SK-N-SH (cell line): ENCODE results near the gene RFXANK. TPM values are rescaled to one million over a fixed set of nuclear protein-coding genes. Genes with fewer than 3 reads are reported as not detected.
"Not testable (repeated sequence)": the region's sequence is repeated elsewhere in the genome, so short reads cannot be mapped to it uniquely, and the experiment has no call there.

Experiments used
- CTCF ChIA-PET: fragments of 300-600, 350-600 bp; formaldehyde crosslinking; extraction: SDS; loops from one replicate; lab custom pipeline; 2021; lab: Yijun Ruan, JAX
- POLR2A ChIA-PET: fragments of 350-600 bp; sonication (Branson Sonifier 250); formaldehyde crosslinking; extraction: SDS; loops from one replicate; lab custom pipeline; 2020; ENCODE audit warnings: antibody characterized with exemption, inconsistent platforms; lab: Yijun Ruan, JAX
- DNase-seq: peaks from one replicate; pipeline ENCODE4 v3.0.0; 2012
- H2AFZ ChIP-seq: fragments of 200-600 bp; sonication (generic); 2 replicates; pipeline ENCODE4 v1.8.1; 2016; ENCODE audit warnings: antibody characterized with exemption, mild to moderate bottlenecking, low read depth
- H3F3A ChIP-seq: fragments of 200-600 bp; sonication (generic); replicated peaks from 2 replicates; pipeline ENCODE3; 2016; ENCODE audit warnings: antibody characterized with exemption, mild to moderate bottlenecking; ENCODE audit not compliant: insufficient read depth
- H3K27ac ChIP-seq, 2 experiments: fragments of 200-500 bp in 1 of 2; fragments of 200-600 bp in 1 of 2; sonication (Bioruptor generic) in 1 of 2; sonication (generic), shearing (Covaris generic) in 1 of 2; 2 replicates each; pipeline versions ENCODE4 v1.5.1 to v1.6.1; 2014 to 2016; ENCODE audit warnings: low read depth in 2 of 2, inconsistent platforms in 1 of 2, low read length in 1 of 2, mild to moderate bottlenecking in 1 of 2, mixed read lengths in 1 of 2
- H3K27me3 ChIP-seq: fragments of 200-600 bp; sonication (generic), shearing (Covaris generic); 2 replicates; pipeline ENCODE4 v1.6.1; 2016; ENCODE audit warnings: mixed run types; ENCODE audit not compliant: insufficient read depth
- H3K36me3 ChIP-seq, 2 experiments: fragments of 200-500 bp in 1 of 2; fragments of 200-600 bp in 1 of 2; sonication (Bioruptor generic) in 1 of 2; sonication (generic) in 1 of 2; replicated peaks in 1 of 2; 2 replicates each; pipeline versions ENCODE3 to v1.5.1; 2014 to 2016; ENCODE audit warnings: low read length in 1 of 2, mild to moderate bottlenecking in 1 of 2; ENCODE audit not compliant: insufficient read depth in 2 of 2, control insufficient read depth in 1 of 2
- H3K4me1 ChIP-seq, 2 experiments: fragments of 200-500 bp in 1 of 2; fragments of 200-600 bp in 1 of 2; sonication (Bioruptor generic) in 1 of 2; sonication (generic), shearing (Covaris generic) in 1 of 2; 2 replicates each; pipeline versions ENCODE4 v1.5.1 to v1.6.1; 2014 to 2016; ENCODE audit warnings: low read depth in 1 of 2, low read length in 1 of 2, mixed run types in 1 of 2; ENCODE audit not compliant: insufficient read depth in 2 of 2, control insufficient read depth in 1 of 2
- H3K4me2 ChIP-seq: fragments of 200-600 bp; sonication (generic), shearing (Covaris generic); 2 replicates; pipeline ENCODE4 v1.6.1; 2017; ENCODE audit warnings: mixed run types
- H3K4me3 ChIP-seq, 2 experiments: fragments of 200-500 bp in 1 of 2; fragments of 200-600 bp in 1 of 2; sonication (Bioruptor generic) in 1 of 2; sonication (generic), shearing (Covaris generic) in 1 of 2; 2 replicates each; pipeline versions ENCODE4 v1.5.1 to v1.8.1; 2014 to 2016; ENCODE audit warnings: low read depth in 2 of 2, inconsistent platforms in 1 of 2, low read length in 1 of 2, mild to moderate bottlenecking in 1 of 2, mixed read lengths in 1 of 2, moderate library complexity in 1 of 2
- H3K79me2 ChIP-seq: fragments of 200-600 bp; sonication (generic); 2 replicates; pipeline ENCODE4 v1.8.1; 2017; ENCODE audit warnings: mild to moderate bottlenecking; ENCODE audit not compliant: insufficient read depth
- H3K9ac ChIP-seq: fragments of 200-600 bp; sonication (generic); 2 replicates; pipeline ENCODE4 v1.6.1; 2017; ENCODE audit warnings: mixed run types
- H3K9me2 ChIP-seq: fragments of 200-600 bp; sonication (generic); 2 replicates; pipeline ENCODE4 v1.6.1; 2017; ENCODE audit warnings: mixed run types
- H3K9me3 ChIP-seq: fragments of 200-600 bp; sonication (generic); 2 replicates; pipeline ENCODE4 v1.6.1; 2017; ENCODE audit warnings: mixed run types, mild to moderate bottlenecking, moderate library complexity
- H4K20me1 ChIP-seq: fragments of 200-600 bp; sonication (generic); 2 replicates; pipeline ENCODE4 v1.6.1; 2017; ENCODE audit warnings: mild to moderate bottlenecking, mixed run types; ENCODE audit not compliant: insufficient read depth
- CTCF ChIP-seq: fragments of 200-600 bp; sonication (generic); IDR thresholded peaks from 2 replicates; pipeline ENCODE4 v1.6.1; 2017; ENCODE audit warnings: antibody characterized with exemption, mild to moderate bottlenecking, moderate library complexity
- FOSL2 ChIP-seq: IDR thresholded peaks from 2 replicates; pipeline ENCODE4 v1.4.0; 2012; ENCODE audit warnings: low read depth, mild to moderate bottlenecking, moderate library complexity, borderline replicate concordance
- FOXJ3 ChIP-seq: sonication (generic); formaldehyde crosslinking; IDR thresholded peaks from 2 replicates; pipeline ENCODE4 v1.5.1; 2020; ENCODE audit warnings: mild to moderate bottlenecking, missing genetic modification reagents
- FOXM1 ChIP-seq: IDR thresholded peaks from 2 replicates; pipeline ENCODE4 v1.4.0; 2012; ENCODE audit warnings: low read depth, mild to moderate bottlenecking
- IRF3 ChIP-seq: fragments of 150-350 bp; IDR thresholded peaks from 2 replicates; pipeline ENCODE4 v1.6.1; 2016; ENCODE audit warnings: mild to moderate bottlenecking, low read depth, low read length
- MAX ChIP-seq: IDR thresholded peaks from 2 replicates; pipeline ENCODE4 v1.4.0; 2012; ENCODE audit warnings: low read depth
- MXI1 ChIP-seq: IDR thresholded peaks from 2 replicates; pipeline ENCODE4 v1.6.1; 2012; ENCODE audit warnings: mild to moderate bottlenecking, low read depth, low read length, improper control_type of control experiment
- NFIC ChIP-seq: IDR thresholded peaks from 2 replicates; pipeline ENCODE4 v1.4.0; 2012; ENCODE audit warnings: borderline replicate concordance
- NRF1 ChIP-seq: IDR thresholded peaks from 2 replicates; pipeline ENCODE4 v1.6.1; 2012; ENCODE audit warnings: low read depth, mild to moderate bottlenecking, low read length
- POLR2AphosphoS5 ChIP-seq: IDR thresholded peaks from 2 replicates; pipeline ENCODE4 v1.6.1; 2012; ENCODE audit warnings: low read depth, low read length
- RAD21 ChIP-seq: IDR thresholded peaks from 2 replicates; pipeline ENCODE4 v1.6.1; 2012; ENCODE audit warnings: mild to moderate bottlenecking, low read length
- RCOR1 ChIP-seq: fragments of 150-350 bp; IDR thresholded peaks from 2 replicates; pipeline ENCODE4 v1.6.1; 2017; ENCODE audit warnings: antibody characterized with exemption, low read length
- SIN3A ChIP-seq: IDR thresholded peaks from 2 replicates; pipeline ENCODE4 v1.6.1; 2012; ENCODE audit warnings: low read depth, mild to moderate bottlenecking, low read length, moderate library complexity, borderline replicate concordance
- TCF12 ChIP-seq: IDR thresholded peaks from 2 replicates; pipeline ENCODE4 v1.4.0; 2012
- USF1 ChIP-seq: IDR thresholded peaks from 2 replicates; pipeline ENCODE4 v1.4.0; 2012; ENCODE audit warnings: low read depth, borderline replicate concordance
- USF2 ChIP-seq: fragments of 150-350 bp; IDR thresholded peaks from 2 replicates; pipeline ENCODE4 v1.6.1; 2017; ENCODE audit warnings: antibody characterized with exemption, low read length, low read depth, borderline replicate concordance
- WGBS: methylation state at CpG from one replicate; pipeline ENCODE4 v1.1.6; 2017; ENCODE audit warnings: low lambda C conversion rate; 5-methylcytosine and 5-hydroxymethylcytosine counted together
- polyA plus RNA-seq, 3 experiments: library from polyadenylated mRNA; depleted of rRNA; stranded (reverse); fragments of >200 nt; gene quantifications; 2 replicates each; pipeline ENCODE4 v1.2.3, GENCODE V29; 2012

RFXANK gene
- polyA plus RNA-seq, 1 of the 3 experiments (the other 2 are of a cell fraction): 117 TPM

GRCh38 chr19:19215792-19216191 is 23.7 kb downstream of the RFXANK start (continued):
- TF ChIP-seq SIN3A (no peak), FOSL2 (no peak)

GRCh38 chr19:19217099-19217498 is 25.0 kb downstream of the RFXANK start:
- Histone ChIP-seq H3F3A (no peaks in the 10 kb centered on the region), H3K4me1 (peaks cover 0 to 4% of the 10 kb centered on the region in 2 experiments; a peak in 1 of 4 replicates), H3K36me3 (no peaks in the 10 kb centered on the region), H3K27me3 (no peaks in the 10 kb centered on the region), H3K27ac (no peak overlapping the region), H3K9ac (no peak overlapping the region), H3K4me3 (no peak overlapping the region), H3K9me3 (no peaks in the 10 kb centered on the region), H3K4me2 (no peak overlapping the region), H2AFZ (no peak overlapping the region), H4K20me1 (no peaks in the 10 kb centered on the region), H3K79me2 (no peaks in the 10 kb centered on the region), H3K9me2 (no peaks in the 10 kb centered on the region)
- peak; percentile 66 for DNase-seq
- 55% methylated on average over 4 of the region's 4 CpGs for WGBS
- ChIA-PET CTCF (interaction anchor here (1.3 to 1.4 kb wide), 3 partner anchors 10 to 12 kb away, joined by 3 to 4 read pairs (median 4); no protein-coding TSS in a partner anchor), POLR2A (no interaction called here)
- TF ChIP-seq RAD21 (0 out of 2 replicates have a peak, but pooled peaks have one; percentile 7), MAX (no peak), CTCF (peak; percentile 41), USF2 (no peak)

- Histone ChIP-seq H3K36me3 (no peaks in the 10 kb centered on the region), H3K4me1 (no peaks in the 10 kb centered on the region), H3K27me3 (no peaks in the 10 kb centered on the region), H3K79me2 (no peaks in the 10 kb centered on the region), H3K27ac (no peak overlapping the region), H3K9ac (no peak overlapping the region), H4K20me1 (no peaks in the 10 kb centered on the region), H3K9me2 (no peaks in the 10 kb centered on the region), H3K4me2 (no peak overlapping the region), H3K9me3 (no peaks in the 10 kb centered on the region), H3K4me3 (no peak overlapping the region), H2AFZ (no peak overlapping the region), H3F3A (no peaks in the 10 kb centered on the region)
- WGBS: 68% methylated on average over 6 of the region's 21 CpGs
- no peak for DNase-seq
- POLR2A ChIA-PET: no interaction called here
- no peak for TF ChIP-seq USF1
- no peak for TF ChIP-seq POLR2AphosphoS5
- TF ChIP-seq TCF12: no peak
- TF ChIP-seq RAD21: no peak
- no peak for TF ChIP-seq FOXM1
- TF ChIP-seq RCOR1: no peak
- TF ChIP-seq FOXJ3 (CRISPR knock-in tag): no peak
- no peak for TF ChIP-seq NFIC
- TF ChIP-seq MXI1: no peak
- TF ChIP-seq IRF3: no peak
- TF ChIP-seq NRF1: no peak
- no peak for TF ChIP-seq MAX
- CTCF ChIA-PET: interaction anchor here (1.3 kb wide), 1 partner anchor 10 kb away, joined by 3 read pairs; no protein-coding TSS in a partner anchor
These were observed 26.9 kb downstream of the RFXANK start for GRCh38 chr19:19218911-19219310.

GRCh38 chr19:19221000-19221399 is 28.9 kb downstream of the RFXANK start:
- POLR2A ChIA-PET, H3K4me3 ChIP-seq, H4K20me1 ChIP-seq, H3K27ac ChIP-seq, H3K9ac ChIP-seq, H3K4me1 ChIP-seq, DNase-seq, H3K9me3 ChIP-seq, H3K36me3 ChIP-seq, H3F3A ChIP-seq, H3K79me2 ChIP-seq, H3K27me3 ChIP-seq, H3K4me2 ChIP-seq, H2AFZ ChIP-seq, H3K9me2 ChIP-seq: not testable (repeated sequence)
- CTCF ChIA-PET: interaction anchor here (0.6 kb wide), 1 partner anchor 22 kb away, joined by 3 read pairs; no protein-coding TSS in a partner anchor
- 42% methylated on average over 7 of the region's 8 CpGs for WGBS
